ENCODE data around the gene UBE2C. TPM values are rescaled to one million over a fixed set of nuclear protein-coding genes. Genes with fewer than 3 reads are reported as not detected.
"Not testable (repeated sequence)": the region's sequence is repeated elsewhere in the genome, so short reads cannot be mapped to it uniquely, and the experiment has no call there.

The UBE2C gene
- total and polyA plus RNA-seq, 2 of the 8 experiments (the other 6 are each of a cell fraction or from before 2014, with no cell fraction given): 243 to 326 TPM

DNA sequence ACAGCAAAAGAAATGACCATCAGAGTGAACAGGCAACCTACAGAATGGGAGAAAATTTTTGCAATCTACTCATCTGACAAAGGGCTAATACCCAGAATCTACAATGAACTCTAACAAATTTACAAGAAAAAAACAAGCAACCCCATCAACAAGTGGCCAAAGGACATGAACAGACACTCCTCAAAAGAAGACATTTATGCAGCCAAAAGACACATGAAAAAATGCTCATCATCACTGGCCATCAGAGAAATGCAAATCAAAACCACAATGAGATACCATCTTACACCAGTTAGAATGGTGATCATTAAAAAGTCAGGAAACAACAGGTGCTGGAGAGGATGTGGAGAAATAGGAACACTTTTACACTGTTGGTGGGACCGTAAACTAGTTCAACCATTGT lies 14.9 kb upstream of the UBE2C start:
- DNase-seq (ENCODE audit: low read depth in 1 of 2, low spot score in 2 of 2); H3K79me2 ChIP-seq (ENCODE audit: control insufficient read depth in 1 of 2, insufficient read depth in 2 of 2, low read length in 2 of 2); H3K14ac ChIP-seq (ENCODE audit: insufficient read length); H3K56ac ChIP-seq (replicated peaks; ENCODE audit: insufficient read length, low read depth, low read length); FAIRE-seq; H2BK12ac ChIP-seq (ENCODE audit: low read depth, low read length); H2BK120ac ChIP-seq (replicated peaks; ENCODE audit: low read depth, low read length); H3K9me3 ChIP-seq (ENCODE audit: insufficient read depth in 2 of 2, low read depth in 1 of 2, low read length in 1 of 2); H4K8ac ChIP-seq (ENCODE audit: extremely low read depth, insufficient read depth, low read length); H4K91ac ChIP-seq (replicated peaks; ENCODE audit: insufficient read length, low read length); H2AK5ac ChIP-seq (ENCODE audit: low read depth, low read length); H3K9ac ChIP-seq (replicated peaks in 1 of 4; ENCODE audit: extremely low read depth in 1 of 4, low read depth in 3 of 4, low read length in 3 of 4); H3K4me3 ChIP-seq (ENCODE audit: extremely low read depth in 1 of 4, insufficient read depth in 2 of 4, low read depth in 3 of 4, low read length in 4 of 4); H3K27ac ChIP-seq (ENCODE audit: low read depth, low read length); H3K4me1 ChIP-seq (replicated peaks in 1 of 4; ENCODE audit: control insufficient read depth in 3 of 4, insufficient read depth in 4 of 4, low read length in 3 of 4); H2AFZ ChIP-seq (ENCODE audit: low read length); H3K18ac ChIP-seq (ENCODE audit: extremely low read depth, low read length); H2BK20ac ChIP-seq (ENCODE audit: low read length); H3K23ac ChIP-seq (ENCODE audit: insufficient read length); H3K23me2 ChIP-seq (ENCODE audit: low read depth, low read length); H4K20me1 ChIP-seq (replicated peaks in 1 of 2; ENCODE audit: control insufficient read depth in 1 of 2, insufficient read depth in 2 of 2, low read length in 2 of 2); H3K4ac ChIP-seq (replicated peaks; ENCODE audit: insufficient read length, low read depth, low read length); POLR2A ChIA-PET (ENCODE audit: partially characterized antibody); H4K5ac ChIP-seq (ENCODE audit: insufficient read length, low read depth, low read length); H3K27me3 ChIP-seq (replicated peaks in 1 of 4; ENCODE audit: control insufficient read depth in 3 of 4, extremely low read depth in 1 of 4, insufficient read depth in 3 of 4, low read length in 3 of 4); H3K4me2 ChIP-seq (ENCODE audit: insufficient read depth in 1 of 2, low read depth in 2 of 2, low read length in 2 of 2); H2BK5ac ChIP-seq (ENCODE audit: low read depth, low read length); H3K79me1 ChIP-seq (ENCODE audit: low read depth, low read length); H2BK15ac ChIP-seq (ENCODE audit: low read length): not testable (repeated sequence)
- CTCF ChIA-PET (ENCODE audit: partially characterized antibody): interaction anchor here (4.7 kb wide), 1 partner anchor 92 kb away, joined by 21 read pairs; no protein-coding TSS in a partner anchor
- WGBS, 2 experiments (ENCODE audit: extremely low coverage in 1 of 2, insufficient coverage in 1 of 2, insufficient read length in 1 of 2, insufficient replicate concordance in 2 of 2, low coverage in 1 of 2, low lambda C conversion rate in 2 of 2, missing lambda C conversion rate in 1 of 2): no CpG with 5 or more reads among the region's 1 CpG
- peaks cover 5 to 37% (median 17%) of the 10 kb centered on the region in 4 experiments; a peak in 7 of 8 replicates for H3K36me3 ChIP-seq (ENCODE audit: control insufficient read depth in 2 of 4, insufficient read depth in 4 of 4, low read length in 3 of 4)

DNA sequence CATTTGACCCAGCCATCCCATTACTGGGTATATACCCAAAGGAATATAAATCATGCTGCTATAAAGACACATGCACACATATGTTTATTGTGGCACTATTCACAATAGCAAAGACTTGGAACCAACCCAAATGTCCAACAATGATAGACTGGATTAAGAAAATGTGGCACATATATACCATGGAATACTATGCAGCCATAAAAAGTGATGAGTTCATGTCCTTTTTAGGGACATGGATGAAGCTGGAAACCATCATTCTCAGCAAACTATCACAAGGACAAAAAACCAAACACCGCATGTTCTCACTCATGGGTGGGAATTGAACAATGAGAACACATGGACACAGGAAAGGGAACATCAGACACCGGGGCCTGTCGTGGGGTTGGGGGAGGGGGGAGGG lies 14.5 kb upstream of the UBE2C start:
- H3K79me1 ChIP-seq (ENCODE audit: low read depth, low read length); H3K9ac ChIP-seq (replicated peaks in 1 of 4; ENCODE audit: extremely low read depth in 1 of 4, low read depth in 3 of 4, low read length in 3 of 4); H3K18ac ChIP-seq (ENCODE audit: extremely low read depth, low read length); H3K4me2 ChIP-seq (ENCODE audit: insufficient read depth in 1 of 2, low read depth in 2 of 2, low read length in 2 of 2); H3K9me3 ChIP-seq (ENCODE audit: insufficient read depth in 2 of 2, low read depth in 1 of 2, low read length in 1 of 2); H2AK5ac ChIP-seq (ENCODE audit: low read depth, low read length); H3K4me3 ChIP-seq (ENCODE audit: extremely low read depth in 1 of 4, insufficient read depth in 2 of 4, low read depth in 3 of 4, low read length in 4 of 4); H3K23me2 ChIP-seq (ENCODE audit: low read depth, low read length); DNase-seq (ENCODE audit: low read depth in 1 of 2, low spot score in 2 of 2); H4K91ac ChIP-seq (replicated peaks; ENCODE audit: insufficient read length, low read length); H3K56ac ChIP-seq (replicated peaks; ENCODE audit: insufficient read length, low read depth, low read length); FAIRE-seq; H3K23ac ChIP-seq (ENCODE audit: insufficient read length); H3K4ac ChIP-seq (replicated peaks; ENCODE audit: insufficient read length, low read depth, low read length); H2AFZ ChIP-seq (ENCODE audit: low read length); H3K4me1 ChIP-seq (replicated peaks in 1 of 4; ENCODE audit: control insufficient read depth in 3 of 4, insufficient read depth in 4 of 4, low read length in 3 of 4); H2BK120ac ChIP-seq (replicated peaks; ENCODE audit: low read depth, low read length); H4K8ac ChIP-seq (ENCODE audit: extremely low read depth, insufficient read depth, low read length); H2BK12ac ChIP-seq (ENCODE audit: low read depth, low read length); H4K5ac ChIP-seq (ENCODE audit: insufficient read length, low read depth, low read length); H3K27ac ChIP-seq (ENCODE audit: low read depth, low read length); H2BK15ac ChIP-seq (ENCODE audit: low read length); H2BK20ac ChIP-seq (ENCODE audit: low read length); H3K79me2 ChIP-seq (ENCODE audit: control insufficient read depth in 1 of 2, insufficient read depth in 2 of 2, low read length in 2 of 2); H3K14ac ChIP-seq (ENCODE audit: insufficient read length); H2BK5ac ChIP-seq (ENCODE audit: low read depth, low read length); H4K20me1 ChIP-seq (replicated peaks in 1 of 2; ENCODE audit: control insufficient read depth in 1 of 2, insufficient read depth in 2 of 2, low read length in 2 of 2); H3K27me3 ChIP-seq (replicated peaks in 1 of 4; ENCODE audit: control insufficient read depth in 3 of 4, extremely low read depth in 1 of 4, insufficient read depth in 3 of 4, low read length in 3 of 4); POLR2A ChIA-PET (ENCODE audit: partially characterized antibody): not testable (repeated sequence)
- CTCF ChIA-PET (ENCODE audit: partially characterized antibody): interaction anchor here (1.1 to 4.7 kb wide), 11 partner anchors 8 to 250 kb away, joined by 3 to 21 read pairs (median 10); partner anchors contain the start of genes DNTTIP1, UBE2C and WFDC3
- H3K36me3 ChIP-seq (ENCODE audit: control insufficient read depth in 2 of 4, insufficient read depth in 4 of 4, low read length in 3 of 4): peaks cover 5 to 41% (median 20%) of the 10 kb centered on the region in 4 experiments; a peak in 7 of 8 replicates
- 94% methylated on average over 3 of the region's 3 CpGs; no CpG with 5 or more reads in 1 of the 2 experiments for WGBS, 2 experiments (ENCODE audit: extremely low coverage in 1 of 2, insufficient coverage in 1 of 2, insufficient read length in 1 of 2, insufficient replicate concordance in 2 of 2, low coverage in 1 of 2, low lambda C conversion rate in 2 of 2, missing lambda C conversion rate in 1 of 2)

Measured in H1 (cell line).